Liver (tissue), 9 donors: ENCODE results near the gene SLC2A4RG. TPM values are rescaled to one million over a fixed set of nuclear protein-coding genes. Genes with fewer than 3 reads are reported as not detected.

Source experiments
- DNase-seq: peaks from one replicate; pipeline ENCODE4 v3.0.0-alpha.2; 2017; ENCODE audit warnings: low spot score
- H3K27ac ChIP-seq, 2 donors: one replicate each; pipeline ENCODE4 v1.7.0; 2013; ENCODE audit warnings: inconsistent platforms in 2 of 2, low read length in 2 of 2, control low read depth in 1 of 2, low read depth in 1 of 2, mild to moderate bottlenecking in 1 of 2
- H3K27me3 ChIP-seq, 4 donors: one replicate each; pipeline versions ENCODE4 v1.6.1 to v1.7.0; 2013; ENCODE audit warnings: low read length in 3 of 4, inconsistent platforms in 1 of 4, mild to moderate bottlenecking in 1 of 4, moderate library complexity in 1 of 4; ENCODE audit not compliant: control insufficient read depth in 4 of 4, insufficient read depth in 4 of 4
- H3K36me3 ChIP-seq, 4 donors: one replicate each; pipeline versions ENCODE4 v1.6.1 to v1.7.0; 2013; ENCODE audit warnings: low read length in 3 of 4, mild to moderate bottlenecking in 3 of 4, low read depth in 1 of 4, moderate library complexity in 1 of 4; ENCODE audit not compliant: control insufficient read depth in 4 of 4, insufficient read depth in 3 of 4
- H3K4me1 ChIP-seq, 4 donors: one replicate each; pipeline versions ENCODE4 v1.6.1 to v1.7.0; 2013; ENCODE audit warnings: low read length in 3 of 4, mild to moderate bottlenecking in 3 of 4, moderate library complexity in 1 of 4; ENCODE audit not compliant: control insufficient read depth in 4 of 4, insufficient read depth in 4 of 4
- H3K4me3 ChIP-seq, 3 donors: one replicate each; pipeline versions ENCODE4 v1.6.1 to v1.7.0; 2013; ENCODE audit warnings: low read length in 3 of 3, control low read depth in 1 of 3, low read depth in 1 of 3, mild to moderate bottlenecking in 1 of 3
- H3K9ac ChIP-seq, 2 donors: one replicate each; pipeline ENCODE4 v1.7.0; 2013; ENCODE audit warnings: low read length in 2 of 2, mild to moderate bottlenecking in 2 of 2, moderate library complexity in 2 of 2, control low read depth in 1 of 2, low read depth in 1 of 2
- H3K9me3 ChIP-seq, 4 donors: one replicate each; pipeline versions ENCODE4 v1.6.1 to v1.7.0; 2013; ENCODE audit warnings: low read length in 3 of 4; ENCODE audit not compliant: control insufficient read depth in 4 of 4
- FOXA1 ChIP-seq: IDR thresholded peaks from 2 replicates; pipeline ENCODE4 v1.6.1; 2016; ENCODE audit warnings: antibody characterized with exemption
- FOXA2 ChIP-seq: IDR thresholded peaks from 2 replicates; pipeline ENCODE4 v1.6.1; 2016; ENCODE audit warnings: antibody characterized with exemption
- HNF4G ChIP-seq: IDR thresholded peaks from 2 replicates; pipeline ENCODE4 v1.6.1; 2016; ENCODE audit warnings: antibody characterized with exemption
- JUND ChIP-seq, 2 donors: IDR thresholded peaks; 2 replicates each; pipeline ENCODE4 v1.6.1; 2016; ENCODE audit warnings: antibody characterized with exemption in 2 of 2
- NR2F2 ChIP-seq: IDR thresholded peaks from 2 replicates; pipeline ENCODE4 v1.6.1; 2016; ENCODE audit warnings: antibody characterized with exemption
- RAD21 ChIP-seq, 2 donors: IDR thresholded peaks; 2 replicates each; pipeline ENCODE4 v1.6.1; 2016; ENCODE audit warnings: antibody characterized with exemption in 2 of 2, mild to moderate bottlenecking in 2 of 2
- RXRA ChIP-seq, 2 donors: IDR thresholded peaks; 2 replicates each; pipeline ENCODE4 v1.6.1; 2017 to 2018; ENCODE audit warnings: antibody characterized with exemption in 2 of 2, mild to moderate bottlenecking in 1 of 2
- SP1 ChIP-seq: IDR thresholded peaks from 2 replicates; pipeline ENCODE4 v1.6.1; 2018; ENCODE audit warnings: antibody characterized with exemption, mild to moderate bottlenecking
- YY1 ChIP-seq: IDR thresholded peaks from 2 replicates; pipeline ENCODE4 v1.6.1; 2016; ENCODE audit warnings: antibody characterized with exemption, mild to moderate bottlenecking
- WGBS: extraction: QIAGEN DNeasy Blood & Tissue Kit; methylation state at CpG from one replicate; pipeline ENCODE4 v1.1.7; 2013; 5-methylcytosine and 5-hydroxymethylcytosine counted together
- polyA plus RNA-seq, 2 donors: library from polyadenylated mRNA; stranded (reverse) in 1 of 2; unstranded in 1 of 2; fragments of 200-250 nt in 1 of 2; fragments of >200 nt in 1 of 2; fragmentation: Nextera tagmentation in 1 of 2; extraction: Ambion mirVana in 1 of 2; gene quantifications; one replicate each; pipeline versions ENCODE4 v1.2.1 to v1.2.3, GENCODE V29; 2013 to 2015
- total RNA-seq, 2 donors: library from RNA; depleted of rRNA; stranded (reverse); fragments of >200 nt; gene quantifications; one replicate each; pipeline ENCODE4 v1.2.3, GENCODE V29; 2014
- TF ChIP-seq, protein P1 (sequence below): fragments of 150-350 bp; IDR thresholded peaks from 2 replicates; pipeline ENCODE4 v1.5.1; 2017; ENCODE audit warnings: improper control_type of control experiment, low read depth, low read length; ENCODE audit not compliant: missing input control
- TF ChIP-seq, protein P2 (sequence below): IDR thresholded peaks from 2 replicates; pipeline ENCODE4 v1.6.1; 2016; ENCODE audit warnings: antibody characterized with exemption
- TF ChIP-seq, protein P3 (sequence below): IDR thresholded peaks from 2 replicates; pipeline ENCODE4 v1.6.1; 2016; ENCODE audit warnings: antibody characterized with exemption
- donor health status: healthy.
- donor health status: healthy.
- donor health status: healthy.
- donor health status: healthy.
- donor health status: healthy.

Gene SLC2A4RG
- total and polyA plus RNA-seq, 4 donors, result 22.2 to 39.7 (median 29.4) TPM

DNA sequence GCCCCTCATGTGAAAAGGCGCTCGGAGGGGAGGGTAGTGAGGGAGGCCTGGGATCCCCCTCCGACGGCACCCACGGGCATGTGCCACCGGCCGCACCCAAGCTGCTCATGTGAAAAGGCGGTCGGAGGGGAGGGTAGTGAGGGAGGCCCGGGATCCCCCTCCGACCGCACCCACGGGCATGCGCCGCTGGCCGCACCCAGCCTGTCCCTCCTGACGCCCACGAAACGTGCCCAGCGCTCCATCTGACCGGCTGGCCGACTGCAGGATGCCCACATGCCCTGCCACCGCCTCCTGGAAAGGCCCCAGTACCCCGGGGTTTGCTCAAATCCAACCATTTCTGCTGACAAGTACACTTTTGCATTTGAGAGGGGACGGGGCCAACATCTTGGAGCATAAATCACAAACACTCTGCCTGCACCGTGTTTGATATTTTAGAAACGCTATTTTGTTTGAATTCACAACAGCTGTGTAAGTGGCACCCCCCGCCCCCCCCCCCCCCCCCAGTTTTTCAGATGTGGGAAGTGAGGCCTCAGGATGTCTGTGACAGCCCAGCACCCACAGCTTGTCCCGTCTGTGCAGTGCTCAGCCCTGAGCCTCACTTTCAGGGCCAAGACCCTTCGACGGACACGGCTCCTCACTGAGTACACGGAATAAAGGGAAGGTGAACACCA is 34.1 kb downstream of the SLC2A4RG start:
- H3K27ac ChIP-seq, result no peak overlapping the region
- no peak for DNase-seq
- peaks cover 0 to 2% (median 1%) of the 10 kb centered on the region in 4 donors for H3K4me1 ChIP-seq
- H3K9ac ChIP-seq, result no peak overlapping the region
- H3K9me3 ChIP-seq, result no peaks in the 10 kb centered on the region
- 87% methylated on average over 33 of the region's 33 CpGs for WGBS
- H3K27me3 ChIP-seq, result no peaks in the 10 kb centered on the region
- TF ChIP-seq JUND (IDR thresholded peaks at IDR 0.05), result no peak
- TF ChIP-seq, protein P1, sequence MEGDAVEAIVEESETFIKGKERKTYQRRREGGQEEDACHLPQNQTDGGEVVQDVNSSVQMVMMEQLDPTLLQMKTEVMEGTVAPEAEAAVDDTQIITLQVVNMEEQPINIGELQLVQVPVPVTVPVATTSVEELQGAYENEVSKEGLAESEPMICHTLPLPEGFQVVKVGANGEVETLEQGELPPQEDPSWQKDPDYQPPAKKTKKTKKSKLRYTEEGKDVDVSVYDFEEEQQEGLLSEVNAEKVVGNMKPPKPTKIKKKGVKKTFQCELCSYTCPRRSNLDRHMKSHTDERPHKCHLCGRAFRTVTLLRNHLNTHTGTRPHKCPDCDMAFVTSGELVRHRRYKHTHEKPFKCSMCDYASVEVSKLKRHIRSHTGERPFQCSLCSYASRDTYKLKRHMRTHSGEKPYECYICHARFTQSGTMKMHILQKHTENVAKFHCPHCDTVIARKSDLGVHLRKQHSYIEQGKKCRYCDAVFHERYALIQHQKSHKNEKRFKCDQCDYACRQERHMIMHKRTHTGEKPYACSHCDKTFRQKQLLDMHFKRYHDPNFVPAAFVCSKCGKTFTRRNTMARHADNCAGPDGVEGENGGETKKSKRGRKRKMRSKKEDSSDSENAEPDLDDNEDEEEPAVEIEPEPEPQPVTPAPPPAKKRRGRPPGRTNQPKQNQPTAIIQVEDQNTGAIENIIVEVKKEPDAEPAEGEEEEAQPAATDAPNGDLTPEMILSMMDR, result no peak
- TF ChIP-seq FOXA2, result no peak
- TF ChIP-seq HNF4G, result no peak
- TF ChIP-seq, protein P2, sequence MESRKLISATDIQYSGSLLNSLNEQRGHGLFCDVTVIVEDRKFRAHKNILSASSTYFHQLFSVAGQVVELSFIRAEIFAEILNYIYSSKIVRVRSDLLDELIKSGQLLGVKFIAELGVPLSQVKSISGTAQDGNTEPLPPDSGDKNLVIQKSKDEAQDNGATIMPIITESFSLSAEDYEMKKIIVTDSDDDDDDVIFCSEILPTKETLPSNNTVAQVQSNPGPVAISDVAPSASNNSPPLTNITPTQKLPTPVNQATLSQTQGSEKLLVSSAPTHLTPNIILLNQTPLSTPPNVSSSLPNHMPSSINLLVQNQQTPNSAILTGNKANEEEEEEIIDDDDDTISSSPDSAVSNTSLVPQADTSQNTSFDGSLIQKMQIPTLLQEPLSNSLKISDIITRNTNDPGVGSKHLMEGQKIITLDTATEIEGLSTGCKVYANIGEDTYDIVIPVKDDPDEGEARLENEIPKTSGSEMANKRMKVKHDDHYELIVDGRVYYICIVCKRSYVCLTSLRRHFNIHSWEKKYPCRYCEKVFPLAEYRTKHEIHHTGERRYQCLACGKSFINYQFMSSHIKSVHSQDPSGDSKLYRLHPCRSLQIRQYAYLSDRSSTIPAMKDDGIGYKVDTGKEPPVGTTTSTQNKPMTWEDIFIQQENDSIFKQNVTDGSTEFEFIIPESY, result no peak
- no peak for TF ChIP-seq SP1
- no peak for TF ChIP-seq NR2F2
- H3K36me3 ChIP-seq, result no peaks in the 10 kb centered on the region
- H3K4me3 ChIP-seq, result no peak overlapping the region

DNA sequence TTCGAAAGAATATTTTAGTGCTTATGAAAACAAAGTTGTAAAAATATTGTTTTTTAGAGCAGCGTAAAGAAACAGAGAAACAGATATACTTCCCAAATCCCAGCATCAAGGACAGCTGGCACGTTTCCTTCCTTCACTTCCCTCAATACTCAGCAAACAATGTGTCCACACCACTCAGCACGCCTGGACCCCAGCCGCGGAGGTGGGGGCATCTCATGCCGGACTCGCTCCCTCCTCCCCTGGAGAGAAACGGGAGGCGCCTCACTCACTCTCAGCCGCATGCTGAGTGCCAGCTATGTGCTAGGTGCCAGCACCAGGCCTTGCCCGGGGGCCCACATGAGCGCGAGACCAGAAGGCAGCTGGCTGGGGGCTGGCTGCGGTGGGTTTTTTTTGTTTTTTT is 34.7 kb downstream of the SLC2A4RG start:
- 80% methylated on average over 15 of the region's 15 CpGs for WGBS
- no peaks in the 10 kb centered on the region for H3K9me3 ChIP-seq
- H3K9ac ChIP-seq, result no peak overlapping the region
- no peaks in the 10 kb centered on the region for H3K27me3 ChIP-seq
- peaks cover 0 to 2% (median 1%) of the 10 kb centered on the region in 4 donors for H3K4me1 ChIP-seq
- TF ChIP-seq YY1, result no peak
- TF ChIP-seq, protein P3, sequence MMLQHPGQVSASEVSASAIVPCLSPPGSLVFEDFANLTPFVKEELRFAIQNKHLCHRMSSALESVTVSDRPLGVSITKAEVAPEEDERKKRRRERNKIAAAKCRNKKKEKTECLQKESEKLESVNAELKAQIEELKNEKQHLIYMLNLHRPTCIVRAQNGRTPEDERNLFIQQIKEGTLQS, result no peak
- no peak for TF ChIP-seq FOXA1
- TF ChIP-seq, protein P2, result no peak
- TF ChIP-seq NR2F2, result no peak
- TF ChIP-seq RXRA (IDR thresholded peaks at IDR 0.05), result no peak
- no peak for TF ChIP-seq HNF4G
- TF ChIP-seq RAD21 (IDR thresholded peaks at IDR 0.05), result no peak
- H3K27ac ChIP-seq, result no peak overlapping the region
- no peaks in the 10 kb centered on the region for H3K36me3 ChIP-seq
- DNase-seq, result no peak
- H3K4me3 ChIP-seq, result no peak overlapping the region
